Jurkat, Clone E6-1 (cell line): ENCODE measurements around the gene TRPC4AP.

Experiments used
- DNase-seq: peaks from one replicate; pipeline ENCODE4 v3.0.0-alpha.2; 2011; ENCODE audit warnings: low read depth, low spot score
- H3K4me3 ChIP-seq: 2 replicates; pipeline ENCODE4 v1.5.1; 2011; ENCODE audit warnings: mild to moderate bottlenecking, low read length, control low read depth, moderate library complexity

Gene TRPC4AP

DNA sequence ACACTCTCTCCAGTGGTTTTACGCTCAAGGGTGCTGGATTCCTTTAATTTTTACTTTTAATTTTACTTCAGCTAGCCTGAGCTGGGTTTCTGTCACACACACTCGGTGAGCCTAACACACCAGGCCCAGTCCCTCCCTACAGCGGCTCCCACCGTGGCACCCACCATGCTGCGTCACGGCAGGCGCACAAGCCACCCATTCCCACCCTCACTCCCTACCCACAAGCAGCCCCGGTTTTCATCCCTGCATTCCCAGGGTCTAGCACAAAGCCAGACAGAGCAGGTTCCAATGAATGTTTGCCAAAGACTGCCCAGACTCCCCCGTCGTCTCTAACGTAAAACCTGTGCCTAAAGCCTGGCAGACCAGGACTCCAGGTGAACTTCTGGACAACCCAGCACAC is 86.6 kb downstream of the TRPC4AP start:
- DNase-seq, result no peak
- H3K4me3 ChIP-seq, result no peak overlapping the region

GRCh38 chr20:35005463-35005961 is 87.1 kb downstream of the TRPC4AP start:
- no peak for DNase-seq
- no peak overlapping the region for H3K4me3 ChIP-seq

GRCh38 chr20:35004749-35005462 is 87.7 kb downstream of the TRPC4AP start:
- DNase-seq, result no peak
- no peak overlapping the region for H3K4me3 ChIP-seq

DNA sequence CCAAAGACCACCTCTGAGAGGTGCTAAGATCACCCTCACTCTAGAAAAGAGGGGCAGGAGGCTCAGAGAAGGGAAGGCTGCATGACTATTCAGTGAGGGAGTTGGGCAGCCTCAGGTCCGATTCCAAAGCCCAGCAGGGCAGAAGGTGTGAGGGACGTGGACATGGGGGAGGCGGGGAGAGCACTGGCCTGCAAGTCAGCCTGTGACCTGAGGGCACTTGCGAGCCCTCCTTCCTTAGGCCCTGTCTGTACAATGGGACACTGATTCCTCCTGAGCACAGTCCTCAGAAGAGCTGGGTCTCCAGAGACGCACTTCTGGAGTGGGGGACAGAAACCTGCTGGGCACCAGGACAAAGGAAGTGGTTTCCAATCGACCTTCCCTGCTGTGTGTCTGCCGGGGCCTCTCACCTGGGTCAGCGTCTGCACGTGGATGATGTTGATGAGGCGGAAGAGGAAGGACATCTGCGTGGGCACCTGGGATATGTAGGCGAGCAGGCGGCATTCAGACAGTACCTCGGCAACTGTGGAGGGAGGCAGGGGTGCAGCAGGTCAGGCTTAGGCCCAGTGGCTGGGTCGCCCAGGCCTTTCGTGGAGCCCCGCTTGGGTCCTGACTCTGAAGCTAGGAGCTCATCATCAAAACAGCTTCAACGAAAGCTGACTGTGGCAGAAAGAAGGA is 88.4 kb downstream of the TRPC4AP start:
- no peak overlapping the region for H3K4me3 ChIP-seq
- no peak for DNase-seq

DNA sequence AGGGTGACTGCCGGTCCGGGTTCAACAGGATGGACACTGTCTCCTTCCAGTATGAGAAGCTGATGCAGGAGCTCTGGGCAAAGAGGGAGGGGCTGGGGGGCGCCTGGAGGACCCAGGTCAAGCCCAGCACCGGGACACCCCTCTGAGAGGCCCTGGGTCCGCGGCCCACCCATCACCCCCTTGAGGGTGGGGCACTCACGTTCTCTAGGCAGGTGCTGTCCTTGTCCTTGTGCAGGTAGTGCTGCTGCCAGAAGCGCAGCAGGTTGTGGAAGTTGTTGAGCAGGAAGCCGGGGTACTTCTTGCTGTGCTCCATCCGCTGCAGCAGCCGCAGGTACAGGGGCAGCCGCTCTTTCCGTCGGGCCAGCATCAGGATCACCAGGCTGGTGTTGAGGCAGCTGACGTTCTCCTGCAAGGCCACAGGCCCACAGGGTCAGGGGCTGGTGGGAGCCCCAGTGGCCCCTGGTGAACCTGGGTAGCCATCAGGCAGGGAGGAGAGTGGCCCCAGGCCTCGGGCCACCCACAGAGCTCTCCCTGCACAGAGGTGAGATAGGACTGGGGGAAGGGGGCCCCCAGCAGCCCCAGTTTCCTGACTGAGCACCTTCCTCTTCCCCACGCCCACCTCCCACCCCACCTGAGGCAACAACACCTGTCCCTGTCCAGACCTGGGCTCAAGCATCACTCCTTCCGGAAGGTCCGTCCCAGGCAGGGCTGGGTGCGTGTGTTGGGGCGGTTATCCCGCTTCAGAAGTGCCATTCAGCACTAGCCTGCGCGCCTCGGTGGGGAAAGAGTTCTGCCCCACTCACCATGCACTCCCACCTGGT is 89.2 kb downstream of the TRPC4AP start:
- H3K4me3 ChIP-seq, result no peak overlapping the region
- DNase-seq, result no peak

DNA sequence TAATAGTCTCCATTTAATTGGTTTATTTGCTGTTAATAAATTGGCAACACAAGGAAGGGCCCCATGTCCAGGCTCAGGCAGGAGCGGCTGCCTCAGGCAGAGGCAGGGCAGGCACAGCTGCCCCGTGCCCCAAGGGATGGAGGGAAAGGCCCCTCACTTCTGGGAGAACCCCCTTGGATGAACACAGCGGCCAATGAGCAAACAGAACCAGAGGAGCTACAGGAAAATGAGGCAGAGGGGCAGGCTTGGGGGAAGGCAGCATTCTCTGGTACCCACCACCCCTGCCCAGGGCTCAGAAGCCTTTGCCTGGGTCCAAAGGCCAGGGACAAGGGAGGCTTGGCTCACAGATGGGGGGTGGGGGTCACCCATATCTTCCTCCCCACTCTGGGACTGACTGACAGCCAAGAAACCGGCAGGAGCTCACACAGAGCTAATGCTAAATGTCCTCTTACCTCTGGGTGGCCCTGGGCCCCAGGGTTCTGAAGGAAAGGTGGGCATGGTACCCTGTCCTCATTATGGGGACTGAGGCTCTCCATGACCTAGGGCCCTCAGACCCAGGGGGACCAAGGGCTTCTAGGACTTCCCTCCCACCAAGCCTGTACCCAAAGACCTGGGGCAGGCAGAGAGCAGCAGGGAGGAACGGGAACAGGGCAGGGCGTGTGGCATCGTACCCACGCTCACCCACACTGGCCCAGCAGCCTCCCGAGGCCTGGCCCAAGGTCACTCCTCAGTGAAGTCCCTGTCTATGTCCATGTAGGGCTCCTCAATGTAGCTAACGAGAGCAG is 90.0 kb downstream of the TRPC4AP start:
- no peak overlapping the region for H3K4me3 ChIP-seq
- DNase-seq, result no peak

DNA sequence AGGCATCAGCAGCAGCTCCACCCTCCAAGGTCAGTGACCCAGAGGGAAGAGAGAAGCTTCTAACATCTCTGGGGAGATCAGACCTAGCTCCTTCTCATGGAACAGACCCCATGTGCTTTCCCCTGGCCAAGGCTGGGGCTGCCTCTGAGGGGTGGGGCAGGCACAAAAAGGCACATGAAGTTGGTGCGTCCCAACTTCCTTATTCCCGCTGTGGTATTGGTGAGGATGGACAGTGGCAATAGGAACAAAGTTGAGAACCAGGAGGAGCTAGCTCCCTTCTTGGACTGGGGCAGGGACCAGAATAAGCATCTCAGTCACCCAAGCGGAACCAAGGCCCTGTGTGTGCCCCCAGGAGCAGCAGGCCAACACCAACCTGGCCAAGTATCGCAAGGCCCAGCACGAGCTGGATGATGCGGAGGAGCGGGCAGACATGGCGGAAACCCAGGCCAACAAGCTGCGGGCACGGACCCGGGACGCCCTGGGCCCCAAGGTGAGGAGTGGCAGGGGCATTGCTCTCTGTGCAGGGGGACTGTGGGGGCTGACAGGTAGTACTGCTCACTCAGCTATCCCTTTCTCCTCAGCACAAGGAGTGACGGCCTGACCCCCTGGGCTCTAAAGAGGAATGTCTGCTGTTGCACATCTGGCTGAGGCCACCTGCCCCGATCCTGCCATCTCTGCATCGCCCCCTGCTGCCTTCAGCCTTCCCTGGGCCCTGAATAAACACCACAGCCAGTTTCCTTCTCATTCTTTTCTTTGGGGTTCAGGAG is 90.8 kb downstream of the TRPC4AP start:
- no peak for DNase-seq
- no peak overlapping the region for H3K4me3 ChIP-seq

DNA sequence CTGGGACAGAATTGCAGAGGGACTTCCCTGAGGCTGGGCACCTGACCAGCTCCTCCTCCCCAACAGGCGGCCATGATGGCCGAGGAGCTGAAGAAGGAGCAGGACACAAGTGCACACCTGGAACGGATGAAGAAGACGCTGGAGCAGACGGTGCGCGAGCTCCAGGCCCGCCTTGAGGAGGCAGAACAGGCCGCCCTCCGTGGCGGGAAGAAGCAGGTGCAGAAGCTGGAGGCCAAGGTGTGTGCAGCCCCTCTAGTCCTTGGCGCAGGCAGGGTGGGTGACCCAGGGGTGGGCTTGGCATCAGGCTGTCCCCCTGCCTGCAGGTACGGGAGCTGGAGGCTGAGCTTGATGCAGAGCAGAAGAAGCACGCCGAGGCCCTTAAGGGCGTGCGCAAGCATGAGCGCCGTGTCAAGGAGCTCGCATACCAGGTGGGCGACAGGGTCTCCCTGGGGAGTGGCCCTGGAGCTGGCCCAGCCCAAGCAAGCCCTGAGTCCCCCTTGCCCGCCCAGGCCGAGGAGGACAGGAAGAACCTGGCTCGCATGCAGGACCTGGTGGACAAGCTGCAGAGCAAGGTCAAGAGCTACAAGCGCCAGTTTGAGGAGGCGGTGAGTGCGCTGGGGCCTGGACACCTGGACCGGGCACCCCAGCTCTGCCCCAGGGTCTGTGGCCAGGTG is 91.5 kb downstream of the TRPC4AP start:
- DNase-seq, result no peak
- H3K4me3 ChIP-seq, result no peak overlapping the region

DNA sequence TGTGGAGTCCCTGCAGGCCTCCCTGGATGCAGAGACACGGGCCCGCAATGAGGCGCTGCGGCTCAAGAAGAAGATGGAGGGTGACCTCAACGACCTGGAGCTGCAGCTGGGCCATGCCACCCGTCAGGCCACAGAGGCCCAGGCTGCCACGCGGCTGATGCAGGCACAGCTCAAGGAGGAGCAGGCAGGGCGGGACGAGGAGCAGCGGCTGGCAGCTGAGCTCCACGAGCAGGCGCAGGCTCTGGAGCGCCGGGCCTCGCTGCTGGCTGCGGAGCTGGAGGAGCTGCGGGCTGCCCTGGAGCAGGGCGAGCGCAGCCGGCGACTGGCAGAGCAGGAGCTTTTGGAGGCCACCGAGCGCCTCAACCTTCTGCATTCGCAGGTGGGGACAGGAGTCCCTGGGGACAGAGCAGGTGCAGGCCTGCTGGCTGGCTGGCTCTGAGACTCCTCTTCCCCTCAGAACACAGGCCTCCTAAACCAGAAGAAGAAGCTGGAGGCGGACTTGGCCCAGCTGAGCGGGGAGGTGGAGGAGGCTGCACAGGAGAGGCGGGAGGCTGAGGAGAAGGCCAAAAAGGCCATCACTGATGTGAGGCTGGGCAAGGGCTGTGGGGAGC is 92.2 kb downstream of the TRPC4AP start:
- no peak for DNase-seq
- no peak overlapping the region for H3K4me3 ChIP-seq

GRCh38 chr20:34999782-35000181 is 92.8 kb downstream of the TRPC4AP start:
- H3K4me3 ChIP-seq, result no peak overlapping the region
- DNase-seq, result no peak

- DNase-seq, result no peak
- H3K4me3 ChIP-seq, result no peak overlapping the region
Measured at GRCh38 chr20:34999021-34999451, 93.6 kb downstream of the TRPC4AP start.

GRCh38 chr20:34998331-34998950 is 94.2 kb downstream of the TRPC4AP start:
- DNase-seq, result no peak

GRCh38 chr20:34997774-34998173 is 94.8 kb downstream of the TRPC4AP start:
- no peak overlapping the region for H3K4me3 ChIP-seq
- no peak for DNase-seq

More at GRCh38 chr20:34998331-34998950, 94.2 kb downstream of the TRPC4AP start:
- no peak overlapping the region for H3K4me3 ChIP-seq

DNA sequence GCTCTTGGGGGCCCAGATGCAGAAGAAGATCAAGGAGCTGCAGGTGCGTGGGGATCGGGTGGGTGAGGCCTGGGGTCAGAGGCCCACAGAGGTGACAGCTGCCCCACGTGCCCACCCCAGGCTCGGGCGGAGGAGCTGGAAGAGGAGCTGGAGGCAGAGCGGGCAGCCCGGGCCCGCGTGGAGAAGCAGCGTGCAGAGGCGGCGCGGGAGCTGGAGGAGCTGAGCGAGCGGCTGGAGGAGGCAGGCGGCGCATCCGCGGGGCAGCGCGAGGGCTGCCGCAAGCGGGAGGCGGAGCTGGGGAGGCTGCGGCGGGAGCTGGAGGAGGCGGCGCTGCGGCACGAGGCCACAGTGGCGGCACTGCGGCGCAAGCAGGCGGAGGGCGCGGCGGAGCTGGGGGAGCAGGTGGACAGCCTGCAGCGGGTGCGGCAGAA is 95.5 kb downstream of the TRPC4AP start:
- no peak overlapping the region for H3K4me3 ChIP-seq
- DNase-seq, result no peak

DNA sequence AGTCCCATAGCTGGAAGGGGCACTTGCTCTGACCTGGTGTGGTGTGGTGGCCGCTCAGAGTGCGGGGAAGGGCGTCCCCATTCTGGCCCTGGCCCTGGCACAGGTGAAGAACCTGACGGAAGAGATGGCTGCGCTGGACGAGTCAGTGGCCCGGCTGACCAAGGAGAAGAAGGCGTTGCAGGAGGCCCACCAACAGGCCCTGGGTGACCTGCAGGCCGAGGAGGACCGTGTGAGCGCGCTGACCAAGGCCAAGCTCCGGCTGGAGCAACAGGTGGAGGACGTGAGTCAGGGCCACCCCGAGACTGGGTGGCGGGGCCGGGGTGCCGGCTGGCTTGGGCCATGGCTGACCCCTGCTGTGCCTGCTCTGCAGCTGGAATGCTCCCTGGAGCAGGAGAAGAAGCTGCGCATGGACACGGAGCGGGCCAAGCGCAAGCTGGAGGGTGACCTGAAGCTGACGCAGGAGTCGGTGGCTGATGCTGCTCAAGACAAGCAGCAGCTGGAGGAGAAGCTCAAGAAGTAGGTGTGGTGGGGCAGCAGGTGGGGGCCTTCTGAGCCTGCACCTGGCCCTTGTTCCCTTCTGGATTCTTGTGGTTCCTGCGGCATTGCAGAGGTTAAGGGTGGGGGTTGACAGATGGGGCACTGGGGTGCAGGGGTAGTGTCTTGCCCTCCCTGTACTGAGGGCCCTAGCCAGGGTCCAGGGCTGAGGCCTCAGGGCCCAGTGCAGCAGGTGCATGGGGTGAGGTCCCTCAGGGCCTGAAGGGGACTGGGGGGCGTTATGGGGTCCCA is 96.2 kb downstream of the TRPC4AP start:
- peak; percentile 46 for DNase-seq
- no peak overlapping the region for H3K4me3 ChIP-seq

DNA sequence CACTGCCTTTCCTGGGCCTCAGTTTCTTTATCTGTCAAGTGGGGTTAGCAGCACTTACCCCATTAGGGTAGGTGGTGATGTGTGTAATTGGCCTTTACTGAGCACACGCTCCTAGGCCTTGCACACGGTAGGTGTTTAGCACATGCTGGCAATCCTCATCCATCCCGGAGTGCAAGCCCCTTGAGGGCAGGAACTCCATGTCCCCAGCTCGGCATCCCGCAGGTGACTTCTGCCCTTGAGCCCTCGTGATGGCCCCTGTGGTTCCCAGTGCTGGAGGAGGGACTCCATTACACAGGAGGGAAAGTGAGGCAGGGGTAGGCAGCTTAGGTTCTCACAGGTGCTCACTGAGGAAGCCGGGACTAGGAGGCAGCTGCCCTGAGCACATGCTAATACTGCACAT is 96.9 kb downstream of the TRPC4AP start:
- H3K4me3 ChIP-seq, result no peak overlapping the region
- DNase-seq, result no peak
